GM12878 (cell line): ENCODE data around the gene BBLN. TPM values are rescaled to one million over a fixed set of nuclear protein-coding genes. Genes with fewer than 3 reads are reported as not detected.

Experiments
- ATAC-seq: fragments of 200-7000 bp; cut with Tn5 transposase; 3 replicates; pipeline ENCODE4 v1.9.1; 2020; ENCODE audit warnings: mild to moderate bottlenecking, moderate library complexity
- BruUV-seq: library from RNA; stranded (reverse); fragments of 400-500 nt; replicated peaks from 2 replicates; lab custom pipeline; 2021; lab: Mats Ljungman, UMichigan
- CTCF ChIA-PET: fragments of 300-600 bp; sonication (Branson Sonifier 250); formaldehyde crosslinking; extraction: SDS; loops from one replicate; lab custom pipeline; 2021; ENCODE audit warnings: inconsistent platforms; lab: Yijun Ruan, JAX
- POLR2A ChIA-PET: fragments of 350-600 bp; formaldehyde crosslinking; extraction: SDS; loops from one replicate; lab custom pipeline; 2021; ENCODE audit warnings: inconsistent platforms; lab: Charles Lee
- RAD21 ChIA-PET: fragments of 300-600 bp; sonication (Branson Sonifier 250); formaldehyde crosslinking; loops from one replicate; lab custom pipeline; 2023; ENCODE audit warnings: antibody characterized with exemption; ENCODE audit not compliant: unreplicated experiment; lab: Charles Lee
- SMC1A ChIA-PET: fragments of 300-600 bp; sonication (Branson Sonifier 250); formaldehyde crosslinking; loops from one replicate; lab custom pipeline; 2023; ENCODE audit not compliant: unreplicated experiment, uncharacterized antibody; lab: Charles Lee
- DNase-seq: peaks from one replicate; pipeline ENCODE4 v3.0.0-alpha.2; 2011; ENCODE audit warnings: low read depth, low spot score
- FAIRE-seq: peaks from 3 replicates; lab custom pipeline; 2011; peaks lifted over from hg19 to GRCh38; lab: Jason Lieb, UNC
- H2AFZ ChIP-seq: 2 replicates; pipeline ENCODE4 v1.6.0; 2011; ENCODE audit warnings: low read depth, low read length, control low read depth; ENCODE audit not compliant: control insufficient read depth
- H3K27ac ChIP-seq: 2 replicates; pipeline ENCODE4 v1.5.1; 2011; ENCODE audit warnings: control low read depth; ENCODE audit not compliant: control insufficient read depth, insufficient read depth
- H3K27me3 ChIP-seq, 2 experiments: replicated peaks in 1 of 2; 2 replicates each; pipeline versions ENCODE4 v1.6.0 to v1.6.1; 2011; ENCODE audit warnings: low read length in 1 of 2; ENCODE audit not compliant: control insufficient read depth in 2 of 2, insufficient read depth in 2 of 2
- H3K36me3 ChIP-seq, 2 experiments: 2 replicates each; pipeline ENCODE4 v1.5.1; 2011; ENCODE audit warnings: low read length in 1 of 2; ENCODE audit not compliant: control insufficient read depth in 2 of 2, insufficient read depth in 2 of 2
- H3K4me1 ChIP-seq: 2 replicates; pipeline ENCODE4 v1.6.1; 2011; ENCODE audit warnings: mild to moderate bottlenecking, low read length, moderate library complexity, mixed read lengths; ENCODE audit not compliant: control insufficient read depth, insufficient read depth
- H3K4me2 ChIP-seq: 2 replicates; pipeline ENCODE4 v1.6.0; 2011; ENCODE audit warnings: control low read depth; ENCODE audit not compliant: control insufficient read depth, insufficient read depth
- H3K4me3 ChIP-seq: fragments of 200-600 bp; sonication (generic); 2 replicates; pipeline ENCODE4 v1.5.1; 2016
- H3K79me2 ChIP-seq: 2 replicates; pipeline ENCODE4 v1.6.0; 2011; ENCODE audit warnings: low read length; ENCODE audit not compliant: control insufficient read depth, insufficient read depth
- H3K9ac ChIP-seq: 2 replicates; pipeline ENCODE4 v1.8.0; 2011; ENCODE audit warnings: low read length, control low read depth, mixed read lengths; ENCODE audit not compliant: control insufficient read depth, insufficient read depth
- H3K9me3 ChIP-seq: replicated peaks from 3 replicates; pipeline ENCODE4 v1.5.1; 2011; ENCODE audit warnings: mild to moderate bottlenecking, low read length; ENCODE audit not compliant: control insufficient read depth, insufficient read depth
- H4K20me1 ChIP-seq: 2 replicates; pipeline ENCODE4 v1.6.0; 2011; ENCODE audit not compliant: control insufficient read depth, insufficient read depth
- CHD4 ChIP-seq: fragments of 200-600 bp; sonication (generic); IDR thresholded peaks from 2 replicates; pipeline ENCODE4 v1.6.1; 2016; ENCODE audit warnings: mild to moderate bottlenecking
- DPF2 ChIP-seq: fragments of 450-650 bp; IDR thresholded peaks from 2 replicates; pipeline ENCODE4 v1.6.1; 2017; ENCODE audit warnings: mild to moderate bottlenecking
- E2F4 ChIP-seq: IDR thresholded peaks from 2 replicates; pipeline ENCODE4 v1.6.1; 2012; ENCODE audit warnings: low read depth, low read length, improper control_type of control experiment
- ESRRA ChIP-seq: IDR thresholded peaks from 2 replicates; pipeline ENCODE4 v1.6.1; 2012; ENCODE audit warnings: mild to moderate bottlenecking, low read length, improper control_type of control experiment
- FOS ChIP-seq: IDR thresholded peaks from 3 replicates; pipeline ENCODE4 v1.6.1; 2011; ENCODE audit warnings: borderline replicate concordance; ENCODE audit not compliant: insufficient read length; ENCODE audit errors: extremely low read depth
- GATAD2B ChIP-seq: fragments of 450-650 bp; conservative IDR thresholded peaks from 2 replicates; pipeline ENCODE4 v1.6.1; 2017; ENCODE audit warnings: low read depth, mild to moderate bottlenecking, moderate library complexity
- HCFC1 ChIP-seq: fragments of 150-350 bp; IDR thresholded peaks from 2 replicates; pipeline ENCODE4 v1.6.1; 2014; ENCODE audit warnings: low read length
- HDAC6 ChIP-seq: fragments of 200-600 bp; sonication (generic); IDR thresholded peaks from one replicate; pipeline ENCODE4 v1.8.0; 2017; ENCODE audit warnings: antibody characterized with exemption; ENCODE audit not compliant: unreplicated experiment
- IKZF1 ChIP-seq: fragments of 450-650 bp; conservative IDR thresholded peaks from 2 replicates; pipeline ENCODE4 v1.6.1; 2017; ENCODE audit warnings: antibody characterized with exemption, mild to moderate bottlenecking
- NFIC ChIP-seq: IDR thresholded peaks from 2 replicates; pipeline ENCODE4 v1.6.1; 2012; ENCODE audit warnings: low read depth, mild to moderate bottlenecking, inconsistent platforms, low read length, moderate library complexity
- NR2C2 ChIP-seq: IDR thresholded peaks from 2 replicates; pipeline ENCODE4 v1.6.1; 2011; ENCODE audit warnings: borderline replicate concordance, low read depth; ENCODE audit not compliant: control insufficient read depth, insufficient read length
- POU2F2 ChIP-seq: IDR thresholded peaks from 3 replicates; pipeline ENCODE4 v1.6.1; 2011; ENCODE audit warnings: low read depth, mild to moderate bottlenecking, low read length, borderline replicate concordance
- RB1 ChIP-seq: fragments of 450-650 bp; formaldehyde crosslinking; IDR thresholded peaks from 2 replicates; pipeline ENCODE4 v1.6.1; 2017; ENCODE audit warnings: mild to moderate bottlenecking, borderline replicate concordance
- RELA ChIP-seq: fragments of 450-650 bp; IDR thresholded peaks from 2 replicates; pipeline ENCODE4 v1.8.0; 2014; ENCODE audit warnings: borderline replicate concordance; ENCODE audit not compliant: partially characterized antibody
- REST ChIP-seq: IDR thresholded peaks from 2 replicates; pipeline ENCODE4 v1.6.1; 2012; ENCODE audit warnings: mild to moderate bottlenecking, low read depth, low read length
- STAT1 ChIP-seq: fragments of 450-650 bp; conservative IDR thresholded peaks from 2 replicates; pipeline ENCODE4 v1.6.1; 2014; ENCODE audit warnings: antibody characterized with exemption, mild to moderate bottlenecking
- TARDBP ChIP-seq: IDR thresholded peaks from 2 replicates; pipeline ENCODE4 v1.6.1; 2016; ENCODE audit warnings: borderline replicate concordance
- YY1 ChIP-seq: IDR thresholded peaks from 2 replicates; pipeline ENCODE4 v1.6.1; 2011; ENCODE audit warnings: low read depth, mild to moderate bottlenecking, low read length
- ZNF217 ChIP-seq: fragments of 450-650 bp; IDR thresholded peaks from 2 replicates; pipeline ENCODE4 v1.6.1; 2017; ENCODE audit warnings: antibody characterized with exemption, mild to moderate bottlenecking
- ZNF24 ChIP-seq: fragments of 450-650 bp; IDR thresholded peaks from 2 replicates; pipeline ENCODE4 v1.6.1; 2017; ENCODE audit warnings: antibody characterized with exemption, mild to moderate bottlenecking
- ZNF622 ChIP-seq: fragments of 450-650 bp; IDR thresholded peaks from 2 replicates; pipeline ENCODE4 v1.6.1; 2017; ENCODE audit warnings: mild to moderate bottlenecking, inconsistent platforms
- WGBS: methylation state at CpG from one replicate; pipeline ENCODE4 v1.1.6; 2016; ENCODE audit warnings: low lambda C conversion rate; ENCODE audit not compliant: insufficient replicate concordance, insufficient coverage; ENCODE audit errors: missing lambda C conversion rate; 5-methylcytosine and 5-hydroxymethylcytosine counted together
- in situ Hi-C: fragments of 300-500 bp; cut with MboI; formaldehyde crosslinking; loops from 9 replicates; pipeline ENCODE4 v1.14.3; 2018; ENCODE audit warnings: mixed read lengths
- intact Hi-C: fragments of 100-400 bp; cut with micrococcal nuclease; formaldehyde crosslinking; loops from one replicate; pipeline ENCODE4 v1.14.2; 2022; ENCODE audit not compliant: unreplicated experiment
- polyA plus RNA-seq, 11 experiments: library from polyadenylated mRNA; depleted of rRNA in 4 of 11; unstranded in 6 of 11; stranded (reverse) in 5 of 11; fragments of >200 nt; fragmentation: Nextera tagmentation in 4 of 11; fragmentation: Illumina TruSeq in 1 of 11; extraction: Ambion mirVana in 4 of 11; extraction: Trizol in 1 of 11; gene quantifications; 1 replicate in 1 of 11; 2 replicates in 10 of 11; pipeline versions ENCODE4 v1.2.1 to v1.2.3, GENCODE V29; 2011 to 2016; ENCODE audit warnings: inconsistent platforms in 2 of 11, missing spikeins in 2 of 11, low read depth in 1 of 11
- total RNA-seq, 4 experiments: library from RNA; depleted of rRNA in 3 of 4; stranded (reverse); fragments of >200 nt in 3 of 4; fragmentation: Illumina TruSeq in 1 of 4; extraction: Trizol in 1 of 4; gene quantifications; 2 replicates each; pipeline versions ENCODE4 v1.2.1 to v1.2.3, GENCODE V29; 2013 to 2021

Gene BBLN
- total and polyA plus RNA-seq, 10 of the 15 experiments (the other 5 are each of a cell fraction or from before 2014, with no cell fraction given), result 3.8 to 194 (median 66.2) TPM

- in situ Hi-C loops (no loop called here), intact Hi-C loops (loop anchor here (1.0 to 5.0 kb wide), 3 partner anchors 33 to 340 kb away; partner anchors contain the start of genes BBLN, CDK9 and SLC27A4)
- peak; percentile 81 for ATAC-seq
- 0% methylated on average over 40 of the region's 56 CpGs for WGBS
- no peak for FAIRE-seq
- POLR2A ChIA-PET, result interaction anchor here (1.5 kb wide), 1 partner anchor 8 kb away, joined by 4 read pairs; no protein-coding TSS in a partner anchor
- SMC1A ChIA-PET, result no interaction called here
- Histone ChIP-seq H2AFZ (peak within 1 kb of the TSS; percentile 99), H3K4me3 (peak within 1 kb of the TSS; percentile 88), H3K79me2 (peaks cover 32% of the 10 kb centered on the region), H3K9me3 (no peaks in the 10 kb centered on the region), H4K20me1 (no peaks in the 10 kb centered on the region), H3K27me3 (no peaks in the 10 kb centered on the region; a peak in 2 of 4 replicates), H3K27ac (peak within 1 kb of the TSS; percentile 99), H3K9ac (peak within 1 kb of the TSS; percentile 98), H3K4me2 (peak within 1 kb of the TSS; percentile 79), H3K4me1 (peaks cover 14% of the 10 kb centered on the region; the same call in 1 of the 2 replicates), H3K36me3 (peaks cover 1 to 12% of the 10 kb centered on the region in 2 experiments; a peak in 3 of 4 replicates)
- BruUV-seq, result no TSS peak
- CTCF ChIA-PET, result interaction anchor here (7.4 kb wide), 1 partner anchor 12 kb away, joined by 84 read pairs; no protein-coding TSS in a partner anchor
- no peak for DNase-seq
- RAD21 ChIA-PET, result interaction anchor here (0.5 kb wide), 1 partner anchor 167 kb away, joined by 3 read pairs; no protein-coding TSS in a partner anchor
- no peak for TF ChIP-seq NFIC
- TF ChIP-seq POU2F2, result no peak
- no peak for TF ChIP-seq TARDBP
- TF ChIP-seq RELA, result peak; percentile 61
- TF ChIP-seq HCFC1, result peak; percentile 39; the same call in 1 of the 2 replicates
- TF ChIP-seq RB1, result peak; percentile 87; the same call in 1 of the 2 replicates
- peak; percentile 98 for TF ChIP-seq GATAD2B
- no peak for TF ChIP-seq ZNF622
- no peak for TF ChIP-seq NR2C2
- TF ChIP-seq FOS, result no peak
- no peak for TF ChIP-seq ESRRA
- TF ChIP-seq IKZF1, result peak; percentile 84
- TF ChIP-seq CHD4, result no peak
- peak; percentile 83 for TF ChIP-seq YY1
- peak; percentile 72; the same call in 1 of the 2 replicates for TF ChIP-seq STAT1
- TF ChIP-seq REST, result no peak
- peak; percentile 51 for TF ChIP-seq HDAC6
- TF ChIP-seq E2F4, result 0 out of 2 replicates have a peak, but pooled peaks have one; percentile 51
- peak; percentile 87 for TF ChIP-seq DPF2
- peak; percentile 83; the same call in 1 of the 2 replicates for TF ChIP-seq ZNF217
- peak; percentile 25; the same call in 1 of the 2 replicates for TF ChIP-seq ZNF24
Observed at GRCh38 chr9:128127568-128127989, 32.5 kb upstream of the BBLN start, which contains the start of gene PTGES2. TSS of gene PTGES2 (minus strand) at chr9:128127729. CDS start at chr9:128127717, 12 bp downstream.
